NT2/D1 (cell line): ENCODE measurements around the gene NOC2L.

Source experiments
- DNase-seq: peaks from one replicate; pipeline ENCODE4 v3.0.0-alpha.2; 2011; ENCODE audit warnings: low read depth, low spot score
- H3K27me3 ChIP-seq: 2 replicates; pipeline ENCODE4 v1.6.0; 2011; ENCODE audit warnings: mild to moderate bottlenecking; ENCODE audit not compliant: insufficient read length, insufficient read depth
- H3K36me3 ChIP-seq: 2 replicates; pipeline ENCODE4 v1.6.1; 2011; ENCODE audit warnings: mild to moderate bottlenecking, low read length, mixed read lengths; ENCODE audit not compliant: insufficient read depth, insufficient read length
- H3K4me1 ChIP-seq: 2 replicates; pipeline ENCODE4 v1.5.1; 2011; ENCODE audit not compliant: insufficient read depth, insufficient read length
- H3K4me3 ChIP-seq: 2 replicates; pipeline ENCODE4 v1.5.1; 2011; ENCODE audit warnings: low read depth; ENCODE audit not compliant: insufficient read length
- H3K9ac ChIP-seq: 2 replicates; pipeline ENCODE4 v1.6.0; 2011; ENCODE audit warnings: low read depth; ENCODE audit not compliant: insufficient read length
- H3K9me3 ChIP-seq: 2 replicates; pipeline ENCODE4 v1.5.1; 2011; ENCODE audit warnings: mild to moderate bottlenecking, low read length; ENCODE audit not compliant: insufficient read depth
- SUZ12 ChIP-seq: IDR thresholded peaks from 2 replicates; pipeline ENCODE4 v1.6.1; 2011; ENCODE audit not compliant: insufficient read length, insufficient read depth; ENCODE audit errors: extremely low read depth
- YY1 ChIP-seq: IDR thresholded peaks from 2 replicates; pipeline ENCODE4 v1.6.1; 2011; ENCODE audit not compliant: insufficient read length, insufficient read depth
- ZNF274 ChIP-seq: IDR thresholded peaks from 2 replicates; pipeline ENCODE4 v1.6.1; 2011; ENCODE audit warnings: mild to moderate bottlenecking, low read depth, low read length

Gene NOC2L

DNA sequence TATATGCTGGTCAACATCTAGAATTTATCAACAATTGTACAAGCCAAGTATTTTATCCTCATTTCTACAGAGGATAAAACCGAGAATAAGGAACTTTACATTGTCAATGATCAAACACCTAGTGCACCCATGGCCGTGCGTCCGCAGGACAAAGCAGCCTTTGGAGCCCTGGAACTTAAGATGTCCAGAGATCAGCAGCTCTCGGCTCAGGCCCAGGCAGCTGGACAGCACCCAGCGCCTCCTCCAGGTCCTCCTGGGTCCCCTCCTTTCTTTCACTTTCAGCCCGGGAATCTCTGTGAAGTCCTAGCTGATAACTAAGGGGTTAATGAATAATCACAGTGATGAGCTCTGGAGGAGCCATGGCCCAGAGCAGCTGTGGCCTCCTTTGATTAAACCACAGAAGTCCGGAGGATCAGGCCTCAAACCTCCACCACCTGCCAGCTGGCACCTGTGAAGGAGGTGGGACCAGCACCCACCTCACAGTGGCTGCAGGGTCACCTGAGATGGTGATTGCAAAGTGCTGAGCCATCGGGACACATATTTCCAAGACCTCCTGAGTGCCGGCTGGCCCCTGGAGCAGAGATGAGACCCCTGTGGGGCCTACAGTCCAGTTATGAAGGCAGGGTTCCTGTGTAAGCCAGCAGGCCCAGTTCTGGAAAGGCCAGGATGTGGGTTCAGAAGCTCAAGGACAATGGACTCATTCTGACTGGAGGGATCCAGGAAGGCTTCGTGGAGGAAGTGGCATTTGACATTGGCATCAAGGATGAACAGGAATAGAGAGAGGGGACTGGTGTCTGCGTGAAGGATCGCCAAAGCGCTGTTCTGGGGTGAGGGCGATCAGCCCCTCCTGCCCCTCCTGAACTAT lies 46.9 kb downstream of the NOC2L start:
- no peak overlapping the region for H3K9ac ChIP-seq

DNA sequence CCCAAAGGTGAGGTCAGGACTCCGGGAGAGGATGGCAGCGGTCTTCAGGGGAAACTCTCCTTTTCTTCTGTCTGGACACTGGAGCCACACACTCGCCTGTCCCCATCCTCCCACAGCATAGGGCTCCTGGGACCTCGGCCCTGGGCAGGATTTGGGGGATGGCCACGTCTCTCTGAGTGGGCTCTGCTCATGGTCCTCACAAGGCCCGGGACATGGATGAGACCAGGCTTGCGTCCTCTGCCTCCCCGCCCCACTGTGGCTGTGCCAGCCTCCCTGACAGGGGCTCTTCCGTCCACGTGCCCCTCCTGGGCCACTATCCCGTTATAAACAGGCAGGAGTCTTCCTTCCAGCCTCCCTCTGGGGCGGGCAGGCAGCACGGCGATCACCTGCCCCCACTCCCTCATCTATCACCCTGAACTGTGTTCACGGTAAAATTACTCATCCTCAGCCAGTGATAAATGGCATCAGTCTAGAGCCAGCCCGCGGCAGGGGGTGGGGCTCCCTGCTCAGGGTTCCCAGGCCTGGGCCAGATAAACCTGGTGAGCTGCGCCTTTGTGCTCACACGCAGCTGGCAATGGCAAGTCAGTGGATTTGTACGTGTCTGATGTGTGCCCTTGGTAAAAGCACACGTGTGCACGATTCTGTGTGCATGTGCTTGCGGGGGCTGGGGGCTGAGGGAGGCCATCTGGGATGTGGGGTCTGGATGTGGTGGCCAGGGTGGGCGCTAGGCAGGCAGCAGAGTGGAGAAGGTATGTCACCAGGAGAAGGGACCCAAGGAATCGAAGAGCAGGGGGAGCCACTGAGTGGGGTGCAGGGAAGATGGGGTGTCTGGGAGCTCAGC lies 48.0 kb downstream of the NOC2L start:
- H3K4me1 ChIP-seq, result peaks cover 7% of the 10 kb centered on the region
- H3K36me3 ChIP-seq, result no peaks in the 10 kb centered on the region
- no peak for TF ChIP-seq SUZ12
- TF ChIP-seq YY1, result no peak
- no peak for TF ChIP-seq ZNF274
- H3K4me3 ChIP-seq, result no peak overlapping the region
- H3K9ac ChIP-seq, result no peak overlapping the region
- peaks cover 16% of the 10 kb centered on the region for H3K27me3 ChIP-seq
- no peaks in the 10 kb centered on the region; the same call in 1 of the 2 replicates for H3K9me3 ChIP-seq
- DNase-seq, result no peak

More for the DNA sequence above, 46.9 kb downstream of the NOC2L start:
- Histone ChIP-seq H3K36me3 (no peaks in the 10 kb centered on the region), H3K27me3 (peaks cover 21% of the 10 kb centered on the region), H3K4me3 (no peak overlapping the region), H3K9me3 (no peaks in the 10 kb centered on the region; the same call in 1 of the 2 replicates), H3K4me1 (peaks cover 2% of the 10 kb centered on the region)
- TF ChIP-seq YY1 (no peak), ZNF274 (no peak)
- DNase-seq, result no peak

DNA sequence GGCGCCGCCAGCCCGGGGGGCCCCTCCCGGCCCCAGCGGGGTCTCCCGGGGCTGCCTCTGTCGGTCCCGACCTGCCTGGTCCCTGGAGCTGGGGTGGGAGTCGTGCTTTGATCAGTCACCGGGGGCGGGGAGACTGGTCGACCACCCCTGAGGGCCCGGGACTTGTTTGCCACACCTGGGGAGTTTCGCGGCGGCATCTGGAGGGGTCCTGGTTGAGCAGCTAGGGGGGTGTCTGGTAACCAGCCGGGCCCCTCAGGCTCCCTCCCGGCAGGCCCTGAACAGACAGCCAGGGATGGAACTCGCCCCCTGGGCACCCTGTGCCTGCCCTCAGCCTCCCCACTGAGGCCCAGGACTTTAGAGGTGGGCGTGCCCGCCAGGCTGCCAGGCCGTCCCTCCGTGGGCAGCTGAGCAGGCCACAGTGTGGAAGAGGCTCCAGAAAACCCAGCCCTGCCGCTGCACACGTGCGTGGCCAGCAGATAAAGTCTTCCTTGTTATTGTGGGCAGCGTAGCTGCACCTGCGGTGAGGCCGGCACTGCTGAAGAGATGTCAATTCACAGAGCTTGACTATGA lies 48.7 kb downstream of the NOC2L start:
- TF ChIP-seq ZNF274 (no peak), YY1 (no peak)
- Histone ChIP-seq H3K9ac (no peak overlapping the region), H3K4me3 (no peak overlapping the region), H3K4me1 (peaks cover 7% of the 10 kb centered on the region), H3K27me3 (peaks cover 16% of the 10 kb centered on the region), H3K9me3 (no peaks in the 10 kb centered on the region), H3K36me3 (no peaks in the 10 kb centered on the region)
- DNase-seq, result no peak

DNA sequence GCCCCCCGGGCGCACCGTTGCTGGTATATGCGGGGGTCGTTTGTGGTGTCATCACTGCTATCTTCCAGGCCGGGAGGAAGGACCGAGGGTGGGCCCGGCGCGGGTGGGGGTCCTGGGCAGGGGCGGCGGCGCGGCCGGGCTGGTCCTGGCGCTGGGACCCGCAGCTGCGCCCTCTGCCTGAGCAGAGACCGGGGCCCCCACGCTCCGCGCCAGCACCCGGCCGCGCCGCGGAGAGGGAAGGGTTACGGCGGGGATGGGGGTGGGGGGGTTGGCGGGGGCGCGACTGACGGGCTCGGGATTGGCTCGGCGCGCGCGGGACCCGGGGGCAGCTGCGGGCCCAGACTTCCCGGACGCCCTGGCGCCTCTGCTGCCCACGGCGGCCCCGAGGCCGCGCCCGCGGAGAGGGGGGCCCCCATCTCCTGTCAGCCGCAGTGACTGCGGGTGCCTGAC lies 49.2 kb downstream of the NOC2L start:
- H3K4me3 ChIP-seq, result no peak overlapping the region
- H3K36me3 ChIP-seq, result no peaks in the 10 kb centered on the region
- TF ChIP-seq SUZ12, result no peak
- TF ChIP-seq ZNF274, result no peak
- TF ChIP-seq YY1, result no peak
- DNase-seq, result no peak
- H3K27me3 ChIP-seq, result peaks cover 16% of the 10 kb centered on the region
- H3K4me1 ChIP-seq, result peaks cover 7% of the 10 kb centered on the region
- H3K9ac ChIP-seq, result no peak overlapping the region
- H3K9me3 ChIP-seq, result no peaks in the 10 kb centered on the region

DNA sequence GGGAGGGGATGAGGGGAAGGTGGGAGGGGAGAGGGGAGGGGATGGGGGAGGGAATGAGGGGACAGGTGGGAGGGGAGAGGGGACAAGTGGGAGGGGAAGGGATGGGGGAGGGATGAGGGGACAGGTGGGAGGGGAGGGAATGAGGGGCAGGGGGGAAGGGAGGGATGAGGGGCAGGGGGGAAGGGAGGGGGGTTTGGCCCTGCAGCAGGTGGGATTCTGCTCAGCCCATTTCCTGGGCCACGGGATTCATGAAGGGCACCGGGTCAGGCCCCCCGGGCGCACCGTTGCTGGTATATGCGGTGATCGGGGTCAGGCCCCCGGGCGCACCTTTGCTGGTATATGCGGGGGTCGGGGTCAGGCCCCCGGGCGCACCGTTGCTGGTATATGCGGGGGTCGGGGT lies 50.4 kb downstream of the NOC2L start:
- peaks cover 18% of the 10 kb centered on the region for H3K27me3 ChIP-seq
- DNase-seq, result no peak

DNA sequence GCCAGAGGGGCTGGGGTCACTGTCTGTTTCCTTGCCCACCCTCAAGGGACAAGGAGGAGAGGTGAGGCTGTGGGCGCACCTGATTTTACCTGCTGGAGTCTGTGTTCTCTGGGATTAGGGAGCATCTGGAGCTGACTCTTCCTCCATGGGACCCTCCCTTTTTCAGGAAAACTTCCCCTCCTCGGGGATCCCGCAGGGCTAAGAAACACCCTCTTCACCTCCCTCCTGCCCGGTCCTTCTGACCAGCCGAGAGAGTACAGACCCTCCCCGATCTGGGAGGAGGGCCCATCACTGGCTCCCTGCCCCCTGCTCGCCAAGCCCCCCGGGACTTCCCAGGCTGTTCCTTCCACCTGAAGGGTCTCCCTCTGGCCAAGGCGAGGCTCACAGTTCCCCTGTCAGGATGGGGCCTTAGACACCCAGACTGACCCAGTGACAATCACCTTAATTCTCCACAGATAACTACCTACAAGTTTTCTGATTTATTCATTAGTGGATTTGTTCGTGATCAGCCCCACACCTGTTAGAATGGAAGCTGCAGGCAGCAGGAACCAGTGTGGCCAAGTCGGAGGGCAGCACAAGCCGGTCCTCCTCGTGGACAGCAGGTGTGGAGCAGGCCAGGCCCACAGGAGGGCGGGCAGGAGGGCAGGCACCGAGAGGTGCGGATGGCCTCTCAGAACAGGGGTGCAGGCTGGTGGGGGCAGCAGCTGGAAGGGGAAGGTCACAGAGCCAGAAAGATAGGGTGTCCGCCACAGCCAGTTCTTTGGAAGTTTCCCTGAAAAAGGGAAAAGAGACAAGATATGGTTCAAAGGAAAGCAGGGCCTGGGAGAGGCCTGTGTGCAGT lies 51.2 kb downstream of the NOC2L start:
- Histone ChIP-seq H3K9ac (no peak overlapping the region), H3K36me3 (no peaks in the 10 kb centered on the region), H3K9me3 (no peaks in the 10 kb centered on the region), H3K4me1 (peaks cover 7% of the 10 kb centered on the region), H3K4me3 (no peak overlapping the region), H3K27me3 (peaks cover 22% of the 10 kb centered on the region)
- TF ChIP-seq SUZ12 (no peak), YY1 (no peak), ZNF274 (no peak)
- DNase-seq, result no peak

More for the DNA sequence above, 50.4 kb downstream of the NOC2L start:
- Histone ChIP-seq H3K4me3 (no peak overlapping the region), H3K36me3 (no peaks in the 10 kb centered on the region), H3K9me3 (no peaks in the 10 kb centered on the region), H3K9ac (no peak overlapping the region), H3K4me1 (peaks cover 9% of the 10 kb centered on the region)
- TF ChIP-seq ZNF274, result no peak
- TF ChIP-seq SUZ12, result no peak
- no peak for TF ChIP-seq YY1
